GM10266 (cell line): ENCODE measurements around the gene KLRK1.
"Not testable (repeated sequence)": the region's sequence is repeated elsewhere in the genome, so short reads cannot be mapped to it uniquely, and the experiment has no call there.

Experiments used
- DNase-seq: peaks from one replicate; pipeline ENCODE4 v3.0.0; 2012; ENCODE audit errors: extremely low spot score
- CTCF ChIP-seq: IDR thresholded peaks from 2 replicates; pipeline ENCODE4 v1.5.1; 2012; ENCODE audit warnings: mild to moderate bottlenecking, low read depth; ENCODE audit not compliant: control insufficient read depth, insufficient read depth; ENCODE audit errors: missing control alignments

KLRK1 gene

GRCh38 chr12:10362325-10362724, 27.5 kb downstream of the KLRK1 start:
- no peak for DNase-seq
- TF ChIP-seq CTCF = no peak

GRCh38 chr12:10361622-10362021, 28.2 kb downstream of the KLRK1 start:
- no peak for TF ChIP-seq CTCF
- DNase-seq = no peak

- no peak for DNase-seq
- TF ChIP-seq CTCF = no peak
Observed at GRCh38 chr12:10361084-10361483, 28.8 kb downstream of the KLRK1 start.

- TF ChIP-seq CTCF = no peak
- DNase-seq = no peak
Observed at GRCh38 chr12:10358969-10359368, 30.9 kb downstream of the KLRK1 start.

GRCh38 chr12:10358131-10358530, 31.7 kb downstream of the KLRK1 start:
- DNase-seq = no peak
- no peak for TF ChIP-seq CTCF

GRCh38 chr12:10354502-10354901, 35.3 kb downstream of the KLRK1 start:
- DNase-seq = no peak
- TF ChIP-seq CTCF = no peak

- no peak for DNase-seq
Observed at GRCh38 chr12:10354071-10354470, 35.8 kb downstream of the KLRK1 start.

GRCh38 chr12:10351457-10351856, 38.4 kb downstream of the KLRK1 start:
- not testable (repeated sequence) for DNase-seq

More at GRCh38 chr12:10354071-10354470, 35.8 kb downstream of the KLRK1 start:
- no peak for TF ChIP-seq CTCF
